Activated gamma-delta T cell treated with Interleukin-2 at 50 U/mL for 16 hours (primary cell): ENCODE data around the gene TBC1D28.
"Not testable (repeated sequence)": the region's sequence is repeated elsewhere in the genome, so short reads cannot be mapped to it uniquely, and the experiment has no call there.

Experiments used
- DNase-seq: peaks from one replicate; pipeline ENCODE4 v3.0.0-alpha.2; 2020

Gene TBC1D28

GRCh38 chr17:18644291-18644690, at the start of gene TBC1D28:
Gene TBC1D28, minus strand, starts transcription at chr17:18644391. Its CDS starts 3,039 bp downstream, at chr17:18641352.
- DNase-seq: not testable (repeated sequence)

- not testable (repeated sequence) for DNase-seq
These were observed 38.5 kb upstream of the TBC1D28 start for GRCh38 chr17:18682668-18683067.

- DNase-seq: peak; percentile 71
These were observed 37.8 kb upstream of the TBC1D28 start, which contains the start of gene FOXO3B for GRCh38 chr17:18681767-18682571. Gene FOXO3B, minus strand, starts transcription at chr17:18682314. Its CDS starts 663 bp downstream, at chr17:18681651.

GRCh38 chr17:18677381-18677780, 33.2 kb upstream of the TBC1D28 start:
- not testable (repeated sequence) for DNase-seq

- not testable (repeated sequence) for DNase-seq
These were observed 32.7 kb upstream of the TBC1D28 start for GRCh38 chr17:18676928-18677327.

- DNase-seq: not testable (repeated sequence)
These were observed 28.4 kb upstream of the TBC1D28 start for GRCh38 chr17:18672395-18673227.

- DNase-seq: not testable (repeated sequence)
These were observed 24.4 kb upstream of the TBC1D28 start for GRCh38 chr17:18668625-18669024.

- DNase-seq: not testable (repeated sequence)
These were observed 23.3 kb upstream of the TBC1D28 start for GRCh38 chr17:18667535-18667934.

GRCh38 chr17:18666326-18666725, 22.1 kb upstream of the TBC1D28 start:
- DNase-seq: not testable (repeated sequence)

- DNase-seq: not testable (repeated sequence)
These were observed 17.9 kb upstream of the TBC1D28 start for GRCh38 chr17:18661924-18662624.

GRCh38 chr17:18650094-18650493, 5.9 kb upstream of the TBC1D28 start:
- not testable (repeated sequence) for DNase-seq

GRCh38 chr17:18643124-18643523, 1.1 kb downstream of the TBC1D28 start:
- DNase-seq: not testable (repeated sequence)

- DNase-seq: not testable (repeated sequence)
These were observed 5.8 kb downstream of the TBC1D28 start for GRCh38 chr17:18638357-18638756.

GRCh38 chr17:18636237-18636636, 8.0 kb downstream of the TBC1D28 start:
- not testable (repeated sequence) for DNase-seq

- DNase-seq: not testable (repeated sequence)
These were observed 8.4 kb downstream of the TBC1D28 start for GRCh38 chr17:18635773-18636172.

- not testable (repeated sequence) for DNase-seq
These were observed 9.5 kb downstream of the TBC1D28 start for GRCh38 chr17:18634550-18635263.

- DNase-seq: no peak
These were observed 17.9 kb downstream of the TBC1D28 start for GRCh38 chr17:18626152-18626870.

GRCh38 chr17:18625509-18626104, 18.6 kb downstream of the TBC1D28 start:
- peak; percentile 89 for DNase-seq

GRCh38 chr17:18624862-18625501, 19.2 kb downstream of the TBC1D28 start:
- not testable (repeated sequence) for DNase-seq

GRCh38 chr17:18617613-18618012, 26.6 kb downstream of the TBC1D28 start:
- DNase-seq: not testable (repeated sequence)
